Endothelial cell of umbilical vein (primary cell): ENCODE results near the gene HLA-DQA1. TPM values are rescaled to one million over a fixed set of nuclear protein-coding genes. Genes with fewer than 3 reads are reported as not detected.

Source experiments
- BruUV-seq: library from RNA; stranded (reverse); fragments of 400-500 nt; replicated peaks from 2 replicates; lab custom pipeline; 2021; lab: Mats Ljungman, UMichigan
- CTCF ChIA-PET: fragments of 300-600, 350-600 bp; sonication (Branson Sonifier 250); formaldehyde crosslinking; loops from one replicate; lab custom pipeline; 2021; ENCODE audit warnings: antibody characterized with exemption, inconsistent platforms; lab: Charles Lee
- POLR2A ChIA-PET: fragments of 300-600, 350-600 bp; sonication (Branson Sonifier 250); formaldehyde crosslinking; loops from one replicate; lab custom pipeline; 2021; ENCODE audit warnings: antibody characterized with exemption, inconsistent platforms; lab: Charles Lee
- DNase-seq: peaks from one replicate; pipeline ENCODE4 v3.0.0-alpha.2; 2011; ENCODE audit warnings: low read depth, low spot score
- FAIRE-seq: peaks from 2 replicates; lab custom pipeline; 2011; peaks lifted over from hg19 to GRCh38; lab: Jason Lieb, UNC
- H2AFZ ChIP-seq: 2 replicates; pipeline ENCODE4 v1.6.0; 2012; ENCODE audit warnings: low read depth, low read length, control low read depth, inconsistent platforms
- H3K27ac ChIP-seq: 2 replicates; pipeline ENCODE4 v1.5.1; 2011; ENCODE audit warnings: low read depth, mild to moderate bottlenecking, control low read depth, low read length, moderate library complexity; ENCODE audit not compliant: insufficient read depth
- H3K27me3 ChIP-seq, 2 experiments: 2 replicates each; pipeline versions ENCODE4 v1.6.0 to v1.6.1; 2011; ENCODE audit warnings: low read length in 2 of 2, mixed read lengths in 1 of 2; ENCODE audit not compliant: control insufficient read depth in 2 of 2, insufficient read depth in 2 of 2
- H3K36me3 ChIP-seq, 2 experiments: 2 replicates in 1 of 2; 3 replicates in 1 of 2; pipeline ENCODE4 v1.5.1; 2011; ENCODE audit warnings: low read length in 2 of 2, mild to moderate bottlenecking in 1 of 2, moderate library complexity in 1 of 2; ENCODE audit not compliant: control insufficient read depth in 2 of 2, insufficient read depth in 2 of 2; ENCODE audit errors: extremely low read depth in 1 of 2
- H3K4me1 ChIP-seq: 3 replicates; pipeline ENCODE4 v1.5.1; 2011; ENCODE audit warnings: mild to moderate bottlenecking, low read length; ENCODE audit not compliant: control insufficient read depth, insufficient read depth; ENCODE audit errors: extremely low read depth
- H3K4me2 ChIP-seq: 2 replicates; pipeline ENCODE4 v1.6.1; 2011; ENCODE audit warnings: low read length, control low read depth, mixed read lengths; ENCODE audit not compliant: insufficient read depth
- H3K4me3 ChIP-seq, 3 experiments: fragments of 200-600 bp in 1 of 3; sonication (generic), shearing (Covaris generic) in 1 of 3; replicated peaks in 1 of 3; 2 replicates each; pipeline ENCODE4 v1.5.1; 2011 to 2016; ENCODE audit warnings: control low read depth in 3 of 3, low read length in 3 of 3, mild to moderate bottlenecking in 2 of 3, inconsistent platforms in 1 of 3, low read depth in 1 of 3, moderate library complexity in 1 of 3; ENCODE audit not compliant: insufficient read depth in 1 of 3
- H3K79me2 ChIP-seq: 2 replicates; pipeline ENCODE4 v1.6.0; 2012; ENCODE audit warnings: low read length, inconsistent platforms; ENCODE audit not compliant: control insufficient read depth, insufficient read depth
- H3K9ac ChIP-seq: replicated peaks from 2 replicates; pipeline ENCODE3; 2011; ENCODE audit warnings: low read length, control low read depth; ENCODE audit not compliant: insufficient read depth; ENCODE audit errors: extremely low read depth
- H3K9me1 ChIP-seq: replicated peaks from 3 replicates; pipeline ENCODE4 v1.6.0; 2011; ENCODE audit warnings: mild to moderate bottlenecking, low read length; ENCODE audit not compliant: control insufficient read depth, insufficient read depth; ENCODE audit errors: extremely low read depth
- H3K9me3 ChIP-seq: replicated peaks from 2 replicates; pipeline ENCODE4 v1.5.1; 2012; ENCODE audit warnings: low read length, inconsistent platforms; ENCODE audit not compliant: control insufficient read depth, insufficient read depth
- H4K20me1 ChIP-seq: replicated peaks from 2 replicates; pipeline ENCODE3; 2011; ENCODE audit warnings: mild to moderate bottlenecking, low read length; ENCODE audit not compliant: control insufficient read depth, insufficient read depth; ENCODE audit errors: extremely low read depth
- EZH2 ChIP-seq: IDR thresholded peaks from 2 replicates; pipeline ENCODE4 v1.6.1; 2012; ENCODE audit warnings: borderline replicate concordance, low read depth, mild to moderate bottlenecking, moderate library complexity, low read length, inconsistent platforms; ENCODE audit not compliant: severe bottlenecking
- FOS ChIP-seq: IDR thresholded peaks from 2 replicates; pipeline ENCODE4 v1.6.1; 2011; ENCODE audit warnings: mild to moderate bottlenecking, low read length, moderate library complexity, borderline replicate concordance; ENCODE audit not compliant: insufficient read depth
- GATA2 ChIP-seq: IDR thresholded peaks from 2 replicates; pipeline ENCODE4 v1.7.0; 2011; ENCODE audit warnings: low read depth, mild to moderate bottlenecking, moderate library complexity, mixed read lengths, low read length; ENCODE audit not compliant: insufficient read length, insufficient read depth
- JUN ChIP-seq: IDR thresholded peaks from 2 replicates; pipeline ENCODE4 v1.6.1; 2011; ENCODE audit warnings: borderline replicate concordance, low read depth; ENCODE audit not compliant: insufficient read length, insufficient read depth
- MAX ChIP-seq: IDR thresholded peaks from 2 replicates; pipeline ENCODE4 v1.6.1; 2011; ENCODE audit not compliant: insufficient read depth, insufficient read length
- MYC ChIP-seq: IDR thresholded peaks from one replicate; pipeline ENCODE4 v1.6.1; 2011; ENCODE audit warnings: mild to moderate bottlenecking, low read depth, low read length
- POLR2A ChIP-seq: IDR thresholded peaks from 2 replicates; pipeline ENCODE4 v1.6.1; 2012; ENCODE audit warnings: low read depth, mild to moderate bottlenecking, control low read depth, low read length
- POLR2AphosphoS5 ChIP-seq: IDR thresholded peaks from 2 replicates; pipeline ENCODE4 v1.6.1; 2012; ENCODE audit warnings: low read depth, mild to moderate bottlenecking, control low read depth, low read length, moderate library complexity; ENCODE audit not compliant: insufficient read depth
- dilution Hi-C: fragments of 300-500 bp; cut with MboI; formaldehyde crosslinking; loops from one replicate; pipeline ENCODE4 v1.15.0; 2019; ENCODE audit warnings: low sequenced_read_pairs; ENCODE audit not compliant: extremely low pct_ligation_motif_present
- intact Hi-C: fragments of 100-400 bp; cut with micrococcal nuclease; formaldehyde crosslinking; loops from one replicate; pipeline ENCODE4 v1.10.0; 2022
- polyA plus RNA-seq, 4 experiments: library from polyadenylated mRNA; depleted of rRNA in 3 of 4; stranded (reverse) in 3 of 4; unstranded in 1 of 4; fragments of >200 nt; gene quantifications; 2 replicates each; pipeline versions ENCODE4 v1.2.1 to v1.2.3, GENCODE V29; 2011 to 2012; ENCODE audit warnings: missing spikeins in 1 of 4
- total RNA-seq: library from RNA; stranded (reverse); gene quantifications from 2 replicates; pipeline ENCODE4 v1.2.3, GENCODE V29; 2021
- TF ChIP-seq, protein P1 (sequence below), 2 donors: IDR thresholded peaks; 1 replicate in 1 of 2; 2 replicates in 1 of 2; pipeline ENCODE4 v1.5.1; 2011; ENCODE audit warnings: low read length in 2 of 2, mild to moderate bottlenecking in 2 of 2, moderate library complexity in 2 of 2, control low read depth in 1 of 2, inconsistent platforms in 1 of 2, low read depth in 1 of 2; ENCODE audit not compliant: insufficient read depth in 1 of 2; ENCODE audit errors: extremely low read depth in 1 of 2

HLA-DQA1 gene
- total and polyA plus RNA-seq, 2 donors (not counting 3 experiments of a cell fraction or from before 2014, with no cell fraction given): not detected

DNA sequence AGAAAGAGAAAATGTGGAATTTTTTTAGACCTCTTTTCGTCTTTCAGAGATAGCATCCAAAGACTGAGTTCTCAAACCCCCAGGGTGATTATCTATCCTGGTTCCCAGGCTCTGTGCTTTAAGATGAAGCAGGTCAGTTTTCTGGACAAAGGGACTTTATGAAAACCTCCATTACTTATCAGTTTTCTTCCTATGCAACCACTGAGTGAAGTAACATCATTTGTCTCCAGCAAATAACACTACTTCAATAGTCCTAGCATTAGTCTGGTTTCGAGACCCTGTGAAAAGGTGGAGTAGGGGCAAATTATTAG, 29.3 kb upstream of the HLA-DQA1 start:
- Histone ChIP-seq H3K9me1 (no peaks in the 10 kb centered on the region), H3K9me3 (no peaks in the 10 kb centered on the region), H3K27ac (no peak overlapping the region), H3K27me3 (peaks cover 0 to 3% of the 10 kb centered on the region in 2 experiments), H3K36me3 (no peaks in the 10 kb centered on the region), H2AFZ (no peak overlapping the region), H3K9ac (no peak overlapping the region), H3K4me3 (no peak overlapping the region), H4K20me1 (no peaks in the 10 kb centered on the region), H3K79me2 (no peaks in the 10 kb centered on the region), H3K4me1 (no peaks in the 10 kb centered on the region), H3K4me2 (no peak overlapping the region)
- TF ChIP-seq POLR2A (no peak), EZH2 (no peak), MAX (no peak), POLR2AphosphoS5 (no peak), MYC (no peak), FOS (no peak), JUN (no peak), GATA2 (no peak)
- TF ChIP-seq, protein P1, sequence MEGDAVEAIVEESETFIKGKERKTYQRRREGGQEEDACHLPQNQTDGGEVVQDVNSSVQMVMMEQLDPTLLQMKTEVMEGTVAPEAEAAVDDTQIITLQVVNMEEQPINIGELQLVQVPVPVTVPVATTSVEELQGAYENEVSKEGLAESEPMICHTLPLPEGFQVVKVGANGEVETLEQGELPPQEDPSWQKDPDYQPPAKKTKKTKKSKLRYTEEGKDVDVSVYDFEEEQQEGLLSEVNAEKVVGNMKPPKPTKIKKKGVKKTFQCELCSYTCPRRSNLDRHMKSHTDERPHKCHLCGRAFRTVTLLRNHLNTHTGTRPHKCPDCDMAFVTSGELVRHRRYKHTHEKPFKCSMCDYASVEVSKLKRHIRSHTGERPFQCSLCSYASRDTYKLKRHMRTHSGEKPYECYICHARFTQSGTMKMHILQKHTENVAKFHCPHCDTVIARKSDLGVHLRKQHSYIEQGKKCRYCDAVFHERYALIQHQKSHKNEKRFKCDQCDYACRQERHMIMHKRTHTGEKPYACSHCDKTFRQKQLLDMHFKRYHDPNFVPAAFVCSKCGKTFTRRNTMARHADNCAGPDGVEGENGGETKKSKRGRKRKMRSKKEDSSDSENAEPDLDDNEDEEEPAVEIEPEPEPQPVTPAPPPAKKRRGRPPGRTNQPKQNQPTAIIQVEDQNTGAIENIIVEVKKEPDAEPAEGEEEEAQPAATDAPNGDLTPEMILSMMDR (IDR thresholded peaks at IDR 0.05; ENCODE audit: extremely low read depth in 1 of 2, insufficient read depth in 1 of 2, low read depth in 1 of 2, low read length in 2 of 2): no peak
- dilution Hi-C loops: no loop called here
- FAIRE-seq (no peak), DNase-seq (no peak)
- intact Hi-C loops: no loop called here
- CTCF ChIA-PET: no interaction called here
- POLR2A ChIA-PET: no interaction called here
- no TSS peak for BruUV-seq
